CD14-positive monocyte (primary cell): ENCODE data around the gene INSM2. TPM values are rescaled to one million over a fixed set of nuclear protein-coding genes. Genes with fewer than 3 reads are reported as not detected.

Source experiments
- DNase-seq, 3 donors: peaks; one replicate each; pipeline ENCODE4 v3.0.0-alpha.2; 2011 to 2022
- H2AFZ ChIP-seq: 2 replicates; pipeline ENCODE4 v1.6.0; 2012; ENCODE audit warnings: mild to moderate bottlenecking, low read depth, low read length, inconsistent platforms; ENCODE audit not compliant: insufficient read depth, poor library complexity, severe bottlenecking
- H3K27ac ChIP-seq, 2 donors: 1 replicate in 1 of 2; 2 replicates in 1 of 2; pipeline ENCODE4 v1.5.1; 2012 to 2013; ENCODE audit warnings: low read length in 2 of 2, control low read depth in 1 of 2, inconsistent platforms in 1 of 2, low read depth in 1 of 2, mild to moderate bottlenecking in 1 of 2
- H3K27me3 ChIP-seq, 2 donors: one replicate each; pipeline versions ENCODE4 v1.6.0 to v1.6.1; 2011 to 2013; ENCODE audit warnings: low read length in 2 of 2; ENCODE audit not compliant: control insufficient read depth in 2 of 2, insufficient read depth in 2 of 2
- H3K36me3 ChIP-seq, 2 donors: replicated peaks in 1 of 2; 1 replicate in 1 of 2; 2 replicates in 1 of 2; pipeline versions ENCODE4 v1.5.1 to v1.6.1; 2012 to 2013; ENCODE audit warnings: low read length in 2 of 2, control low read depth in 1 of 2, inconsistent platforms in 1 of 2, mild to moderate bottlenecking in 1 of 2; ENCODE audit not compliant: insufficient read depth in 2 of 2, control insufficient read depth in 1 of 2
- H3K4me1 ChIP-seq, 2 donors: 1 replicate in 1 of 2; 2 replicates in 1 of 2; pipeline versions ENCODE4 v1.5.1 to v1.6.1; 2012 to 2013; ENCODE audit warnings: low read length in 2 of 2, control low read depth in 1 of 2, inconsistent platforms in 1 of 2, mild to moderate bottlenecking in 1 of 2, moderate library complexity in 1 of 2; ENCODE audit not compliant: insufficient read depth in 2 of 2, control insufficient read depth in 1 of 2
- H3K4me2 ChIP-seq: replicated peaks from 2 replicates; pipeline ENCODE3; 2012; ENCODE audit warnings: low read length, moderate library complexity, mild to moderate bottlenecking; ENCODE audit not compliant: poor library complexity, severe bottlenecking; ENCODE audit errors: extremely low read depth
- H3K4me3 ChIP-seq, 3 experiments: fragments of 200-600 bp in 1 of 3; sonication (generic) in 1 of 3; replicated peaks in 1 of 3; 1 replicate in 2 of 3; 2 replicates in 1 of 3; pipeline ENCODE4 v1.5.1; 2011 to 2013; ENCODE audit warnings: low read length in 3 of 3, mild to moderate bottlenecking in 3 of 3, control low read depth in 2 of 3, low read depth in 2 of 3, inconsistent platforms in 1 of 3, moderate library complexity in 1 of 3
- H3K79me2 ChIP-seq: 2 replicates; pipeline ENCODE4 v1.6.0; 2012; ENCODE audit warnings: mild to moderate bottlenecking, control low read depth, inconsistent platforms, low read length, moderate library complexity; ENCODE audit not compliant: insufficient read depth
- H3K9ac ChIP-seq: 2 replicates; pipeline ENCODE4 v1.6.0; 2017; ENCODE audit warnings: low read length, mild to moderate bottlenecking; ENCODE audit not compliant: insufficient read depth, poor library complexity, severe bottlenecking
- H3K9me3 ChIP-seq, 2 donors: replicated peaks in 1 of 2; 1 replicate in 1 of 2; 2 replicates in 1 of 2; pipeline versions ENCODE4 v1.5.1 to v1.6.1; 2012 to 2013; ENCODE audit warnings: low read length in 2 of 2, control low read depth in 1 of 2; ENCODE audit not compliant: control insufficient read depth in 1 of 2, insufficient read depth in 1 of 2
- H4K20me1 ChIP-seq: 2 replicates; pipeline ENCODE4 v1.6.0; 2012; ENCODE audit warnings: mild to moderate bottlenecking, low read length, control low read depth, moderate library complexity; ENCODE audit not compliant: insufficient read depth
- H3K27ac Mint-ChIP-seq, 7 donors: one replicate each; pipeline ENCODE4 v1.8.0; 2020; ENCODE audit warnings: mild to moderate bottlenecking in 7 of 7, mixed read lengths in 7 of 7, moderate library complexity in 6 of 7, inconsistent platforms in 2 of 7
- H3K27me3 Mint-ChIP-seq, 3 donors: one replicate each; pipeline ENCODE4 v1.8.0; 2021 to 2022; ENCODE audit warnings: low read depth in 3 of 3, mild to moderate bottlenecking in 3 of 3, mixed read lengths in 3 of 3, moderate library complexity in 3 of 3, inconsistent platforms in 1 of 3
- H3K36me3 Mint-ChIP-seq, 2 donors: one replicate each; pipeline ENCODE4 v1.8.0; 2020; ENCODE audit warnings: mixed read lengths in 2 of 2, inconsistent platforms in 1 of 2, mild to moderate bottlenecking in 1 of 2
- H3K4me1 Mint-ChIP-seq: one replicate; pipeline ENCODE4 v1.8.0; 2020; ENCODE audit warnings: mild to moderate bottlenecking, mixed read lengths
- H3K4me3 Mint-ChIP-seq, 2 donors: one replicate each; pipeline ENCODE4 v1.8.0; 2020; ENCODE audit warnings: mild to moderate bottlenecking in 2 of 2, mixed read lengths in 2 of 2, moderate library complexity in 1 of 2
- H3K9me3 Mint-ChIP-seq, 7 donors: one replicate each; pipeline ENCODE4 v1.8.0; 2020 to 2022; ENCODE audit warnings: mixed read lengths in 7 of 7, mild to moderate bottlenecking in 6 of 7, moderate library complexity in 6 of 7, inconsistent platforms in 2 of 7
- WGBS: methylation state at CpG from one replicate; pipeline ENCODE4 v1.1.5; 2013; ENCODE audit warnings: missing lambda C conversion rate; ENCODE audit not compliant: insufficient coverage; 5-methylcytosine and 5-hydroxymethylcytosine counted together
- intact Hi-C, 2 donors: fragments of 100-400 bp; cut with micrococcal nuclease; formaldehyde crosslinking; loops; one replicate each; pipeline versions ENCODE4 v1.15.0 to v1.15.1; 2023
- polyA plus RNA-seq, 3 donors: library from polyadenylated mRNA; depleted of rRNA in 1 of 3; unstranded in 2 of 3; stranded (reverse) in 1 of 3; fragments of 300-500 nt in 2 of 3; fragments of >200 nt in 1 of 3; fragmentation: Illumina TruSeq in 2 of 3; gene quantifications; 1 replicate in 2 of 3; 2 replicates in 1 of 3; pipeline ENCODE4 v1.2.3, GENCODE V29; 2012 to 2021
- TF ChIP-seq, protein P1 (sequence below): fragments of 200-600 bp; IDR thresholded peaks from one replicate; pipeline ENCODE4 v1.8.0; 2022; ENCODE audit warnings: antibody characterized with exemption, mild to moderate bottlenecking

INSM2 gene
- polyA plus RNA-seq, 3 donors, result not detected

DNA sequence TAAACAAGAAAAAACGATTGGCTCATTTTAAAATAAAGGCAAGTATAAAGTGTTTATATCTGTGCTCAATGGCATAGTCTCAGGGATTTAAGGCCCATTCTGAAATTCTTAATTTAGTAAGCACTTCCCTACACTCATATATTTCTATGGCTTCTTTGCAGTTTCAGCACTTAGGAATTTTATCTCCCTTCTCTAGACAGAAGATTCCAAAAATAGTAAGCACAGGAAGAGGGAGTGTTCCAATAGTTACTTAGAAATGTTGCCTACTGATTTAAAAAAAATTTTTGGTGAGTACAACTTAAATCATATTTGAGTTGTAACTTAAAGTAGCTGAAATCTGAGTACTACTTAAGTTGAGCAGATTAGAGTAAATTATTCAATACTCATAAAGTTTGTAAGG is 19.8 kb downstream of the INSM2 start:
- Histone ChIP-seq H3K9me3 (no peaks in the 10 kb centered on the region), H3K36me3 (no peaks in the 10 kb centered on the region), H3K27ac (no peak overlapping the region), H4K20me1 (no peaks in the 10 kb centered on the region), H3K79me2 (no peaks in the 10 kb centered on the region), H3K27me3 (no peaks in the 10 kb centered on the region), H3K4me1 (no peaks in the 10 kb centered on the region), H2AFZ (no peak overlapping the region), H3K9ac (no peak overlapping the region), H3K4me2 (no peak overlapping the region), H3K4me3 (no peak overlapping the region)
- TF ChIP-seq, protein P1, sequence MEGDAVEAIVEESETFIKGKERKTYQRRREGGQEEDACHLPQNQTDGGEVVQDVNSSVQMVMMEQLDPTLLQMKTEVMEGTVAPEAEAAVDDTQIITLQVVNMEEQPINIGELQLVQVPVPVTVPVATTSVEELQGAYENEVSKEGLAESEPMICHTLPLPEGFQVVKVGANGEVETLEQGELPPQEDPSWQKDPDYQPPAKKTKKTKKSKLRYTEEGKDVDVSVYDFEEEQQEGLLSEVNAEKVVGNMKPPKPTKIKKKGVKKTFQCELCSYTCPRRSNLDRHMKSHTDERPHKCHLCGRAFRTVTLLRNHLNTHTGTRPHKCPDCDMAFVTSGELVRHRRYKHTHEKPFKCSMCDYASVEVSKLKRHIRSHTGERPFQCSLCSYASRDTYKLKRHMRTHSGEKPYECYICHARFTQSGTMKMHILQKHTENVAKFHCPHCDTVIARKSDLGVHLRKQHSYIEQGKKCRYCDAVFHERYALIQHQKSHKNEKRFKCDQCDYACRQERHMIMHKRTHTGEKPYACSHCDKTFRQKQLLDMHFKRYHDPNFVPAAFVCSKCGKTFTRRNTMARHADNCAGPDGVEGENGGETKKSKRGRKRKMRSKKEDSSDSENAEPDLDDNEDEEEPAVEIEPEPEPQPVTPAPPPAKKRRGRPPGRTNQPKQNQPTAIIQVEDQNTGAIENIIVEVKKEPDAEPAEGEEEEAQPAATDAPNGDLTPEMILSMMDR, result no peak
- H3K27me3 Mint-ChIP-seq, result no peaks in the 10 kb centered on the region
- H3K4me3 Mint-ChIP-seq, result no peak overlapping the region
- no peaks in the 10 kb centered on the region for H3K36me3 Mint-ChIP-seq
- no peaks in the 10 kb centered on the region for H3K4me1 Mint-ChIP-seq
- H3K9me3 Mint-ChIP-seq, result no peaks in the 10 kb centered on the region
- intact Hi-C loops, result no loop called here
- DNase-seq, result no peak
- no CpG with 5 or more reads among the region's 1 CpG for WGBS
- no peak overlapping the region for H3K27ac Mint-ChIP-seq

DNA sequence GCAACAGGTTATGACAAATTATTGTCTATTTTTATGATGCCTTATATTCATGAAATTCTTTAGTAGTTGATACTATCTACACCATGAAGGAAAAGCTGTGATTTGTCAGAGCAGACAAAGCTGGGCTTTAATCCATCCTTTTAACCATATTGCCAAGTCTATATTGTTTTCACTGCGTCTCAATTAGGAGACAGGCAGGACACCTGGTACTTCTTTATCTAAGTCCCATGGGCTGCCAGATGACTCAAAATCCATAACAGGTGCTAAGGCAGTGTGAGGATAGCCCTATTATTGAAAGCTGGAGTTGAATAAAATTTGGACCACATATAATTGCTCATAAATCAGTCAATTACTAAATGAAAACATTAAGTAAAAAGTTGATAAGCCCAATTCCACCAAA is 22.6 kb downstream of the INSM2 start:
- no CpG with 5 or more reads among the region's 1 CpG for WGBS
- Mint-ChIP-seq H3K9me3 (no peaks in the 10 kb centered on the region), H3K27ac (no peak overlapping the region), H3K36me3 (no peaks in the 10 kb centered on the region), H3K27me3 (no peaks in the 10 kb centered on the region), H3K4me1 (no peaks in the 10 kb centered on the region), H3K4me3 (no peak overlapping the region)
- TF ChIP-seq, protein P1, result no peak
- Histone ChIP-seq H3K4me2 (no peak overlapping the region), H3K27ac (no peak overlapping the region), H3K4me1 (no peaks in the 10 kb centered on the region), H3K36me3 (no peaks in the 10 kb centered on the region), H2AFZ (no peak overlapping the region), H3K79me2 (no peaks in the 10 kb centered on the region), H4K20me1 (no peaks in the 10 kb centered on the region), H3K4me3 (no peak overlapping the region), H3K9ac (no peak overlapping the region), H3K9me3 (no peaks in the 10 kb centered on the region), H3K27me3 (no peaks in the 10 kb centered on the region)
- intact Hi-C loops, result no loop called here
- DNase-seq, result no peak
